ENCODE results near the gene CCDC33.

GRCh38 chr15:74234598-74234875 is 1.6 kb upstream of the CCDC33 start:
- TF ChIP-seq EZH2phosphoT487 (IDR thresholded peaks at IDR 0.05; ENCODE audit: insufficient read depth, low read depth) (no peak), EZH2 (IDR thresholded peaks at IDR 0.05; ENCODE audit: insufficient read depth, poor library complexity, severe bottlenecking) (no peak)
